SU-DHL-6 (cell line): ENCODE results near the gene METTL4.
A peak's percentile ranks its signal among the peaks of the same experiment; 100 is the strongest.

Source experiments
- H2AFZ ChIP-seq: fragments of 200-600 bp; sonication (generic); 2 replicates; pipeline ENCODE4 v1.6.1; 2014; ENCODE audit warnings: low read depth, mild to moderate bottlenecking, moderate library complexity, mixed read lengths, antibody characterized with exemption, low read length; ENCODE audit not compliant: severe bottlenecking
- H3F3A ChIP-seq: fragments of 200-600 bp; shearing (Covaris generic); 2 replicates; pipeline ENCODE4 v1.6.0; 2016; ENCODE audit warnings: antibody characterized with exemption, mild to moderate bottlenecking; ENCODE audit not compliant: insufficient read depth
- H3K27ac ChIP-seq: fragments of 200-600 bp; sonication (generic); 2 replicates; pipeline ENCODE4 v1.5.1; 2016; ENCODE audit warnings: low read depth, mild to moderate bottlenecking, low read length, moderate library complexity, mixed read lengths
- H3K27me3 ChIP-seq: fragments of 200-600 bp; sonication (generic), shearing (Covaris generic); 2 replicates; pipeline ENCODE4 v1.6.0; 2014; ENCODE audit warnings: mild to moderate bottlenecking, low read length
- H3K36me3 ChIP-seq: fragments of 200-600 bp; sonication (generic); 2 replicates; pipeline ENCODE4 v1.6.1; 2014; ENCODE audit warnings: mild to moderate bottlenecking, low read length, mixed read lengths
- H3K4me2 ChIP-seq: fragments of 300-600, 200-600 bp; shearing (Covaris generic), sonication (generic); 2 replicates; pipeline ENCODE4 v1.6.0; 2014; ENCODE audit warnings: low read length, low read depth, mild to moderate bottlenecking; ENCODE audit not compliant: poor library complexity, severe bottlenecking
- H3K4me3 ChIP-seq: fragments of 200-600 bp; sonication (generic); 2 replicates; pipeline ENCODE4 v1.5.1; 2014; ENCODE audit warnings: antibody characterized with exemption, low read length, mild to moderate bottlenecking, mixed read lengths; ENCODE audit not compliant: insufficient read depth, poor library complexity, severe bottlenecking
- H3K79me2 ChIP-seq: fragments of 200-600 bp; sonication (generic); 2 replicates; pipeline ENCODE4 v1.6.1; 2014; ENCODE audit warnings: mild to moderate bottlenecking, low read length, moderate library complexity; ENCODE audit not compliant: insufficient read depth
- H3K9ac ChIP-seq: fragments of 200-600 bp; sonication (generic); 2 replicates; pipeline ENCODE4 v1.7.0; 2014; ENCODE audit warnings: mild to moderate bottlenecking, low read length
- H3K9me2 ChIP-seq: fragments of 200-600 bp; sonication (generic); replicated peaks from 2 replicates; pipeline ENCODE4 v1.6.1; 2014; ENCODE audit warnings: low read length; ENCODE audit not compliant: insufficient read depth
- H3K9me3 ChIP-seq: fragments of 200-600 bp; sonication (generic); 2 replicates; pipeline ENCODE4 v1.6.1; 2014; ENCODE audit warnings: low read length, mixed read lengths; ENCODE audit not compliant: insufficient read depth
- H4K20me1 ChIP-seq: fragments of 200-600 bp; sonication (generic); 2 replicates; pipeline ENCODE4 v1.6.1; 2014; ENCODE audit warnings: low read depth, mild to moderate bottlenecking, antibody characterized with exemption, low read length, moderate library complexity, mixed read lengths
- CTCF ChIP-seq: fragments of 200-600 bp; sonication (generic); IDR thresholded peaks from one replicate; pipeline ENCODE4 v1.5.1; 2017; ENCODE audit warnings: antibody characterized with exemption, mild to moderate bottlenecking, low read length, moderate library complexity; ENCODE audit not compliant: insufficient read depth, poor library complexity, severe bottlenecking
- EZH2phosphoT487 ChIP-seq: fragments of 200-600 bp; sonication (generic), shearing (Covaris generic); conservative IDR thresholded peaks from 2 replicates; pipeline ENCODE4 v1.6.1; 2018; ENCODE audit warnings: mild to moderate bottlenecking, antibody characterized with exemption, low read length, moderate library complexity, mixed read lengths

Gene METTL4

GRCh38 chr18:2536493-2536892 is 34.8 kb downstream of the METTL4 start:
- Histone ChIP-seq H3K79me2 (no peaks in the 10 kb centered on the region), H3K27ac (no peak overlapping the region), H3K9me3 (no peaks in the 10 kb centered on the region), H3K9me2 (no peaks in the 10 kb centered on the region), H2AFZ (no peak overlapping the region), H3F3A (0 out of 2 replicates have a peak, but pooled peaks cover 4% of the 10 kb centered on the region), H3K36me3 (peaks cover 17% of the 10 kb centered on the region; the same call in 1 of the 2 replicates), H3K27me3 (no peaks in the 10 kb centered on the region), H3K4me3 (no peak overlapping the region), H3K4me2 (no peak overlapping the region), H3K9ac (no peak overlapping the region), H4K20me1 (no peaks in the 10 kb centered on the region)
- TF ChIP-seq CTCF (no peak), EZH2phosphoT487 (no peak)

- peaks cover 14% of the 10 kb centered on the region; the same call in 1 of the 2 replicates for H3K36me3 ChIP-seq
- TF ChIP-seq EZH2phosphoT487 (no peak), CTCF (no peak)
- no peaks in the 10 kb centered on the region for H4K20me1 ChIP-seq
- H3K79me2 ChIP-seq = no peaks in the 10 kb centered on the region
- H3K9me2 ChIP-seq = no peaks in the 10 kb centered on the region
- H3K9me3 ChIP-seq = no peaks in the 10 kb centered on the region
- no peaks in the 10 kb centered on the region for H3K27me3 ChIP-seq
- H3K4me3 ChIP-seq = no peak overlapping the region
- H3F3A ChIP-seq = 0 out of 2 replicates have a peak, but pooled peaks cover 4% of the 10 kb centered on the region
- no peak overlapping the region for H2AFZ ChIP-seq
- no peak overlapping the region for H3K27ac ChIP-seq
- H3K9ac ChIP-seq = no peak overlapping the region
- no peak overlapping the region for H3K4me2 ChIP-seq
Observed at GRCh38 chr18:2536063-2536462, 35.2 kb downstream of the METTL4 start.

GRCh38 chr18:2535419-2535910 is 35.8 kb downstream of the METTL4 start:
- no peak overlapping the region for H3K9ac ChIP-seq
- TF ChIP-seq EZH2phosphoT487 (no peak), CTCF (no peak)
- H3K36me3 ChIP-seq = peaks cover 10% of the 10 kb centered on the region; the same call in 1 of the 2 replicates
- H3K27me3 ChIP-seq = no peaks in the 10 kb centered on the region
- no peak overlapping the region for H3K4me3 ChIP-seq
- H3K9me2 ChIP-seq = no peaks in the 10 kb centered on the region
- H4K20me1 ChIP-seq = no peaks in the 10 kb centered on the region
- H3F3A ChIP-seq = no peaks in the 10 kb centered on the region
- no peaks in the 10 kb centered on the region for H3K9me3 ChIP-seq
- no peak overlapping the region for H3K4me2 ChIP-seq
- no peaks in the 10 kb centered on the region for H3K79me2 ChIP-seq
- H2AFZ ChIP-seq = no peak overlapping the region
- peak overlapping the region; percentile 22; the same call in 1 of the 2 replicates for H3K27ac ChIP-seq
